HG03521 (cell line): ENCODE data around the gene ARMC2.

Experiments used
- ATAC-seq: cut with Tn5 transposase; IDR thresholded peaks from one replicate; pipeline ENCODE4 v1.9.1; 2021; ENCODE audit warnings: mild to moderate bottlenecking, moderate library complexity; ENCODE audit not compliant: unreplicated experiment

Gene ARMC2

DNA sequence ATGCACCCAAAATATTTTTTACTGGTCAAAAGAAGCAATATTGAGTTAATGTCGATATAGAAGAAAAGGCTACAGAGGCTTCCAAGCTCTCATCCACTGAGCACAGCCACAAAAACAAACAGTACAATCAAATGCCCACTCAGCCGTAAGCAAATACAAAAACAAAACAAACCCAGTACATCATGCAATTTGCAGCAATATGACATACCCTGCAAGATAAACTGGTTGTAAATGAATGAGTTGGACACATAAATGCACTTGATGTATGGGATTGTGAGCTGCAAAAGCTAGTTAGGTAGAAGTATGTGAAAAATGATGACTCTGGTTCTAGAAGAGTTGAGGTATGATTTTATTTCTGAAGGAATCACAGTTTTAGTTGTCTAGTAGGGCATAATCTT, 162.5 kb downstream of the ARMC2 start:
- no peak for ATAC-seq

- ATAC-seq, result no peak
Observed at GRCh38 chr6:109013656-109014305, 165.6 kb downstream of the ARMC2 start.

DNA sequence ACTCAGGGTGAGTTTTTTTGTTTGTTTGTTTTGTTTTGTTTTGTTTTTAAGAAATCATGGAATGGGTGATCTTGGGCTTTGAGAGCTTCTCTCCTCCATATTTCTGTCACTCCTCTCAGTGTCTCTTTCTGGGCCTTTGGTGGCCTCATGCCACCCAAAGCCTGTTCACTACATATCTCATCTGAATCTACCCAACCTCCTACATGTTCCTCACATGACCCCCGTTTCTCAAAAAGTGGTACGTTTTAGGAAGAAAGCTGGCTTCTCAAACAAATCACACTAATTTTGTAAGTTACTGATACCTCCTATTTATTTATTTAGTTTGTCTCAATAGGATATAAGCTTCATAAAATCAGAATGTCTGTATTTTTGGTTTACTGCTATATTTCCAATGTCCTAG, 166.4 kb downstream of the ARMC2 start:
- ATAC-seq, result no peak

DNA sequence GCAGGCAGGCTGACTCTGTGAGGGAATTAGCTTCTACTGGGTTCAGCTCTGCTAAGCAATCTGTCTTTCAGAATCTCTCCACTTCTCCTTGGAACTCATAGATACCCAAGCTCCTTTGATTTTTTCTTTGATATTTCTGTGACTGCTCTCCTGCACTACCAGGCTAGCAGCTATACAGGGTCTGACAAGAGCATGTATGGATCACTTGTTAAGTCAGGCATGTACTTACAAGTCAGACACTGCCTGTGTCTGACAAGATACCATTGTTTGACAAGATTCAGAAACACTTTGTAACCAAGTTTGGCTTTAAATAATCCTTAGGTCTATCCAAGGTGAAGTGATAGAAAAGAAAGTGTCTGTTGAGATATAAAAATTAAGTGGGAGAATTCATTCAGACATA, 167.0 kb downstream of the ARMC2 start:
- ATAC-seq, result no peak

DNA sequence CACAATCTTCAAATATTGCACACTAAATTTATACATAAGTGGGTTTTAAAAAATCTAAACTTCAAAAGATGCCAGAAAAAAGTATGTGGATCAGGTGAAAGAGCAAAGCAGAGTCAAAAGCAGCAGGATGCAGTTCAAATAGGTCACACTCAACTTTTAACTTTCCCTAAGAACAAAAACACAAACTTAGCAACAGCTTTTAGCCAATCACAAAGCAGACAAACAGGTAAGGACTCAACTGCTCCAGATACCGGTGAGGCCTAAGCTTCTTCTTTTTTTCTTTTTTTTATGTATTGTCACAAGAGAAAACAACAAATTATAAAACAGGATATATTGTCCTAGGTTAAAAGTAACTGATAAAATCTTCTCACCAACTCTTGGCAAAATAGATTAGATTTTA, 171.7 kb downstream of the ARMC2 start:
- ATAC-seq, result no peak

- no peak for ATAC-seq
Observed at GRCh38 chr6:109021870-109022269, 173.6 kb downstream of the ARMC2 start.

DNA sequence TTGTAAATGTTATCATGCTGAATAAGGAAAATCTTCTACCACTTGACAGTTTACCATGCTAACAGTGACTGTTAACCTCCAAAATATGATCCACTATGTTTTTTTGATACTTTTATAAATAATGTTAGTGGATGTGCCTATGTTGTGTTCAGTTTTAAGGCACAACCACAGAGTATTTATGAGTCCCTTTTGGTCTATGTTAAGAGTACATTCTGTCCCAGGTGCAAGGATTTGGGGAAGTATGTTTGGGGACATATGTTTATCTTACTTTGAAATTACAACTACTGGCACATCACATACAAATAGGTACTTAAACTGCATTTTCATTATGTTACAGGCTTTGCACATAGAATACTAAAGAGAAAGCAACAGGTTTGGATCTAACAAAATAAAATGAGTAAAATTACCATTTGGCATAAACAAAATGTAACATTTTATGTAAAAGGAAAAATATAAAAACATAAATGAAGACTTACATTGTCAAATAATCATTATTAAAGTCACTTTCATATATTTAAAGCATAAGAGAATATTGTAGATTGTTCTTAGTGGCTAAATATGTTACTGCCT, 175.2 kb downstream of the ARMC2 start:
- no peak for ATAC-seq
